ENCODE data around the gene CHGA.

DNA sequence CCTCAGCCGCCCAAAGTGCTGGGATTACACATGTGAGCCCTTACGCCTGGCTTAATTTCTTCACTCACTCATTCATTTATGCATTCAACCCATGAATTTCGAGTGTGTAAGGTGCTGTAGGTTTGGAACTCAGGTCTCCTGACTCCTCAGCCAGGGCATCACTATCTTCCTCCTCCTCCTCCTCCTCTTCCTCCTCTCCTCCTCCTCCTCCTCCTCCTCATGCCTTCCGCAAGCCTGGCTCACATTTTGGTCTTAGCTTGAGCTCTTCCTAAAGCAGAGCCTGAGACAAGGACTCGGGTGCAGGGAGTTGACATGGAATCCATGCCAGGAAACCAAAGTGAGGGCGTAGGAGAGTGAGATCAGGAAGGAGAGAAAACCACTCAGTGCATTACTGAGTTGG, 20.8 kb upstream of the CHGA start:
- TF ChIP-seq, protein P1, sequence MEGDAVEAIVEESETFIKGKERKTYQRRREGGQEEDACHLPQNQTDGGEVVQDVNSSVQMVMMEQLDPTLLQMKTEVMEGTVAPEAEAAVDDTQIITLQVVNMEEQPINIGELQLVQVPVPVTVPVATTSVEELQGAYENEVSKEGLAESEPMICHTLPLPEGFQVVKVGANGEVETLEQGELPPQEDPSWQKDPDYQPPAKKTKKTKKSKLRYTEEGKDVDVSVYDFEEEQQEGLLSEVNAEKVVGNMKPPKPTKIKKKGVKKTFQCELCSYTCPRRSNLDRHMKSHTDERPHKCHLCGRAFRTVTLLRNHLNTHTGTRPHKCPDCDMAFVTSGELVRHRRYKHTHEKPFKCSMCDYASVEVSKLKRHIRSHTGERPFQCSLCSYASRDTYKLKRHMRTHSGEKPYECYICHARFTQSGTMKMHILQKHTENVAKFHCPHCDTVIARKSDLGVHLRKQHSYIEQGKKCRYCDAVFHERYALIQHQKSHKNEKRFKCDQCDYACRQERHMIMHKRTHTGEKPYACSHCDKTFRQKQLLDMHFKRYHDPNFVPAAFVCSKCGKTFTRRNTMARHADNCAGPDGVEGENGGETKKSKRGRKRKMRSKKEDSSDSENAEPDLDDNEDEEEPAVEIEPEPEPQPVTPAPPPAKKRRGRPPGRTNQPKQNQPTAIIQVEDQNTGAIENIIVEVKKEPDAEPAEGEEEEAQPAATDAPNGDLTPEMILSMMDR (IDR thresholded peaks at IDR 0.05), result no peak
- TF ChIP-seq POLR2AphosphoS5 (IDR thresholded peaks at IDR 0.05), result no peak

Measured in prostate gland (tissue), 2 donors.